ENCODE data around the gene POLR3E. TPM values are rescaled to one million over a fixed set of nuclear protein-coding genes. Genes with fewer than 3 reads are reported as not detected.
A peak's percentile ranks its signal among the peaks of the same experiment; 100 is the strongest.

POLR3E gene
- total RNA-seq, 1 donor from 2014 or later, result 43.3 TPM

DNA sequence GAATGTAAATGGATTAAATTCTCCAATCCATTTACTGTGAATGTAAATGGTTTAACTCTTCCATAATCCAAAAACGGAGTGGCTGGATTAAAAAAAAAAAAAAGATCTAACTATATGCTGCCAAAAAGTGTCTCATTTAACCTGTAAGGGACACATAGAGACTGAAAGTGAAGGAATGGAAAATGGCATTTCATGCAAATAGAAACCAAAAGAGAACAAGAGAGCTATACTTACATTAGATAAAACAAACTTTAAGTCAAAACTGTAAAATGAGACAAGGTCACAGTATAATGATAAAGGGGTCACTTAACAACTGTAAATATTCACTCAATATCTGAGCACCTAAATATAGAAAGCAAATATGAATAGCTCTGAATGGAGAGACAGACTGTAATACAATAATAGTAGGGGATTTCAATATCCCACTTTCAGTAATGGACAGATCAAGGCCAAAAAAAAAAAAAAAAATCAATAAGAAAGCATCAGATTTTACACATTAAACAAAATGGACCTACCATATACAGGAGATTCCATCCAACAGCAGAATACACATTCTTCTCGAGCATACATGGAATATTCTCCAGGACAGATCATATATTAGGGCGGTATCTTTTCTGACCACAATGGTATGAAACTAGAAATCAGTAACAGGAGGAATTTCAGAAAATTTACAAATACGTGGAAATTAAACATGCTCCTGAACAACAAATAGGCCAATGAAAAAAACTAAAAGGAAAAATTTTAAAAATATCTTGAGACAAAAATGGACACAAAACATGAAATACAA lies 40.8 kb downstream of the POLR3E start:
- TF ChIP-seq, protein P1, sequence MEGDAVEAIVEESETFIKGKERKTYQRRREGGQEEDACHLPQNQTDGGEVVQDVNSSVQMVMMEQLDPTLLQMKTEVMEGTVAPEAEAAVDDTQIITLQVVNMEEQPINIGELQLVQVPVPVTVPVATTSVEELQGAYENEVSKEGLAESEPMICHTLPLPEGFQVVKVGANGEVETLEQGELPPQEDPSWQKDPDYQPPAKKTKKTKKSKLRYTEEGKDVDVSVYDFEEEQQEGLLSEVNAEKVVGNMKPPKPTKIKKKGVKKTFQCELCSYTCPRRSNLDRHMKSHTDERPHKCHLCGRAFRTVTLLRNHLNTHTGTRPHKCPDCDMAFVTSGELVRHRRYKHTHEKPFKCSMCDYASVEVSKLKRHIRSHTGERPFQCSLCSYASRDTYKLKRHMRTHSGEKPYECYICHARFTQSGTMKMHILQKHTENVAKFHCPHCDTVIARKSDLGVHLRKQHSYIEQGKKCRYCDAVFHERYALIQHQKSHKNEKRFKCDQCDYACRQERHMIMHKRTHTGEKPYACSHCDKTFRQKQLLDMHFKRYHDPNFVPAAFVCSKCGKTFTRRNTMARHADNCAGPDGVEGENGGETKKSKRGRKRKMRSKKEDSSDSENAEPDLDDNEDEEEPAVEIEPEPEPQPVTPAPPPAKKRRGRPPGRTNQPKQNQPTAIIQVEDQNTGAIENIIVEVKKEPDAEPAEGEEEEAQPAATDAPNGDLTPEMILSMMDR (IDR thresholded peaks at IDR 0.05), result no peak
- Histone ChIP-seq H3K27ac (no peak overlapping the region), H3K4me3 (no peak overlapping the region), H3K36me3 (peaks cover 30% of the 10 kb centered on the region), H3K27me3 (no peaks in the 10 kb centered on the region), H3K4me1 (no peaks in the 10 kb centered on the region), H3K9me3 (peaks cover 10% of the 10 kb centered on the region)
- DNase-seq (no peak), ATAC-seq (no peak)
- intact Hi-C loops (cut with DNase I), result no loop called here

DNA sequence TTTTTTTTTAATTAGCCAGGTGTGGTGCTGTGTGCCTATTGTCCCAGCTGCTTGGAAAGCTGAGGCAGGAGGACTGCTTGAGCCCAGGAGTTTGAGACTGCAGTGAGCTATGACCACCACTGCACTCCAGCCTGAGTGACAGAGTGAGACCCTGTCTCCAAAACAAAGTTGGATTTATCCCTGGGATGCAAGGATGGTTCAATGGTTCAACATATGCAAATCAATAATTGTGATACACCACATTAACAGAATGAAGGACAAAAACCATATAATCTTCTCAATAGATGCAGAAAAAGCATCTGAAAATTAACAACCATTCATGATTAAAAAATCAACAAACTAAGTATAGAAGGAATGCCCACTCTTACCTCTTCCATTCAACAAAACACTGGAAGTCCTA lies 43.7 kb downstream of the POLR3E start:
- H3K27me3 ChIP-seq, result no peaks in the 10 kb centered on the region
- no peaks in the 10 kb centered on the region for H3K4me1 ChIP-seq
- H3K4me3 ChIP-seq, result no peak overlapping the region
- intact Hi-C loops (cut with DNase I), result no loop called here
- no peak overlapping the region for H3K27ac ChIP-seq
- H3K36me3 ChIP-seq, result peaks cover 12% of the 10 kb centered on the region
- no peak for DNase-seq
- peaks cover 10% of the 10 kb centered on the region for H3K9me3 ChIP-seq
- TF ChIP-seq, protein P1 (IDR thresholded peaks at IDR 0.05), result no peak
- no peak for ATAC-seq

DNA sequence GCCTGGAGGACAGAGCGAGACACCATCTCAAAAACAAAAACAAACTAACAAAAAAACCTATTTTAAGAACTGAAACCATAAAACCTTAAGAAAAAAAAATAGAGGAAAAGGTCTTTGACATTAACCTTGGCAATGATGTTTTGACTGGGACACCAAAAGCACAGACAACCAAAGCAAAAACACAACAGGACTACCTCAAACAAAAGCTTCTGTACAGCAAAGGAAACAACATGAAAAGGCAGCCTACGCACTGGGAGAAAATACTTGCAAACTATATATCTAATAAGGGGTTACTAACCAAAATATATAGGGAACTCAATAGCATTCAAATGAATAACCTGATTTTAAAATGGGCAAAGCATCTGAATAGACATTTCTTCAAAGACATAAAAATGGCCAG lies 44.9 kb downstream of the POLR3E start:
- Histone ChIP-seq H3K4me3 (no peak overlapping the region), H3K27ac (no peak overlapping the region), H3K27me3 (no peaks in the 10 kb centered on the region), H3K4me1 (no peaks in the 10 kb centered on the region), H3K36me3 (peaks cover 19% of the 10 kb centered on the region), H3K9me3 (peaks cover 3% of the 10 kb centered on the region)
- no peak for DNase-seq
- no peak for ATAC-seq
- TF ChIP-seq, protein P1 (IDR thresholded peaks at IDR 0.05), result no peak
- intact Hi-C loops (cut with DNase I), result no loop called here

DNA sequence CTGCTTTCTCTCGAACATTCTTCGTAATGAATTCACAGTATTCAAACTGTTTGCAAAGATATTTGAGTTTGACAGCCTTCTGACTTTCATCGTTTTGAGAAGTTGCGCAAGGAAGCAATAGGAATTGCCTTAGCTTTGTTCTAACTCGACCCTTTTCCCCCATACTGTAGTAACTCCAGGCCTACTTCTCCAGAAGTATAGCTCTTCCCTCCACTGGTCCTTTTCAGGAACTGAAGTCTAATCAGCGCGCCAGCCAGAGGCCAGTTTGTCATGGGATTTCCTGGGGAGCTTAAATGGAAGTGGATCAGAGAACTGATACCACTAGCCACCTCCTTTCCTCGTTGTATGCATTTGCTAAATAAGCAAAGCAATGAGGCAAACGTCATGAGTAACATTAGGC lies 49.3 kb downstream of the POLR3E start:
- DNase-seq (no peak), ATAC-seq (peak; percentile 82)
- H3K27ac ChIP-seq, result no peak overlapping the region
- H3K27me3 ChIP-seq, result no peaks in the 10 kb centered on the region
- H3K4me1 ChIP-seq, result no peaks in the 10 kb centered on the region
- H3K4me3 ChIP-seq, result no peak overlapping the region
- TF ChIP-seq, protein P1 (IDR thresholded peaks at IDR 0.05), result no peak
- intact Hi-C loops (cut with DNase I), result no loop called here
- peaks cover 52% of the 10 kb centered on the region for H3K36me3 ChIP-seq
- H3K9me3 ChIP-seq, result no peaks in the 10 kb centered on the region

DNA sequence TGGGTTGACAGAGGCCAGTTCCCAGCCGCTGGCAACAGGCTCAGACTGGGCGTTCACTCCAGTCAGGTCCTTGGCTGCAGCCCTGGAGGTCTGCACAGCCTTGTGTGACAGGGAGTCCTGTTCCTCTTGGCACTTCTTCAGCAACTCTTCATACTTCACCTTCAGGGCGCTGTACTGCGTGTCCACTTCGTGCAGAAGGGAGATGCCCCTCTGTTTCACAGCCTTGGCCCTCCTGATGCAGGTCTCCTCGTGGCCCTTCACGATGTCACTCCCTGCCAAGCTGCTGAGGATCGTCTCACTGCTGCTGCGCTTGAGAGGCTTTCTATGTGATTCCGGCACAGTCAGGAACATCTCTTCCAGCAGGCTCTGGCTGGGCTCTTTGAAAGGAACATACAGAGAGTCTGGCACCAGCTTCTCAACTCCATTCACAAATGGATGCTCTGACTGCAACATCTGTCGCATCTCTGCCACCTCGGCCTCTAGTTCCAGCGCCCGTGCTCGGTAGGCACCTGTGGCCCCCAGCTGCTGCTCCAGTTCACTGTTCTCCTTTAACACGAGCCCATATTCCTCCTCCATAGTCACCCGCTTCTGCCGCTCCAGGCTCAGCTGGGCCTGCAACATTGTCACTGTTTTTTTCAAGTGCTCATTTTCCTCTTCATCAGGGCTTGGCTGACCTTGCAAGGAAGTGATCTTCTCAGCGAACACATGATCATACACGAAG lies 50.1 kb downstream of the POLR3E start:
- ATAC-seq (no peak), DNase-seq (no peak)
- Histone ChIP-seq H3K4me3 (no peak overlapping the region), H3K27me3 (no peaks in the 10 kb centered on the region), H3K9me3 (no peaks in the 10 kb centered on the region), H3K36me3 (peaks cover 52% of the 10 kb centered on the region), H3K4me1 (no peaks in the 10 kb centered on the region), H3K27ac (no peak overlapping the region)
- TF ChIP-seq, protein P1 (IDR thresholded peaks at IDR 0.05), result no peak
- intact Hi-C loops (cut with DNase I), result no loop called here
